HepG2 (cell line): ENCODE results near the gene TEX30. TPM values are rescaled to one million over a fixed set of nuclear protein-coding genes. Genes with fewer than 3 reads are reported as not detected.
A peak's percentile ranks its signal among the peaks of the same experiment; 100 is the strongest.

Experiments
- ATAC-seq: fragments of 200-7000 bp; cut with Tn5 transposase; 3 replicates; pipeline ENCODE4 v1.9.1; 2020; ENCODE audit warnings: mild to moderate bottlenecking, moderate library complexity
- BruUV-seq: library from RNA; stranded (reverse); fragments of 400-500 nt; replicated peaks from 2 replicates; lab custom pipeline; 2021; lab: Mats Ljungman, UMichigan
- CTCF ChIA-PET: fragments of 300-600 bp; formaldehyde crosslinking; extraction: SDS; loops from one replicate; lab custom pipeline; 2021; ENCODE audit warnings: low total read pairs, inconsistent platforms, low intra/inter-chr PET ratio; lab: Yijun Ruan, JAX
- POLR2A ChIA-PET: fragments of 350-600 bp; sonication (Branson Sonifier 250); formaldehyde crosslinking; loops from one replicate; lab custom pipeline; 2020; ENCODE audit warnings: antibody characterized with exemption, inconsistent platforms; lab: Yijun Ruan, JAX
- DNase-seq: peaks from one replicate; pipeline ENCODE4 v3.0.0-alpha.2; 2015; ENCODE audit warnings: low spot score
- FAIRE-seq: peaks from 3 replicates; lab custom pipeline; 2011; peaks lifted over from hg19 to GRCh38; lab: Jason Lieb, UNC
- H2AFZ ChIP-seq: one replicate; pipeline ENCODE4 v1.6.1; 2011; ENCODE audit warnings: low read length, inconsistent platforms
- H3K27ac ChIP-seq: fragments of 300-600 bp; 3 replicates; pipeline ENCODE4 v1.8.0; 2011; ENCODE audit warnings: mixed run types, mild to moderate bottlenecking, mixed read lengths, low read length, inconsistent platforms; ENCODE audit not compliant: insufficient read depth; ENCODE audit errors: extremely low read length
- H3K27me3 ChIP-seq, 2 experiments: fragments of 200-600 bp in 1 of 2; 2 replicates in 1 of 2; 3 replicates in 1 of 2; pipeline versions ENCODE4 v1.6.0 to v1.8.0; 2011; ENCODE audit warnings: low read length in 2 of 2, mild to moderate bottlenecking in 2 of 2, moderate library complexity in 2 of 2, inconsistent platforms in 1 of 2; ENCODE audit not compliant: insufficient read depth in 2 of 2, control insufficient read depth in 1 of 2
- H3K36me3 ChIP-seq, 2 experiments: fragments of 200-600 bp in 1 of 2; replicated peaks in 1 of 2; 2 replicates in 1 of 2; 3 replicates in 1 of 2; pipeline versions ENCODE4 v1.5.1 to v1.8.0; 2011; ENCODE audit warnings: low read length in 2 of 2, inconsistent platforms in 1 of 2; ENCODE audit not compliant: insufficient read depth in 2 of 2, control insufficient read depth in 1 of 2
- H3K4me1 ChIP-seq: 2 replicates; pipeline ENCODE4 v1.5.1; 2012; ENCODE audit warnings: low read length, inconsistent platforms; ENCODE audit not compliant: insufficient read depth
- H3K4me2 ChIP-seq: 2 replicates; pipeline ENCODE4 v1.6.0; 2011; ENCODE audit warnings: low read depth, low read length, inconsistent platforms
- H3K4me3 ChIP-seq, 3 experiments: fragments of 200-600 bp in 1 of 3; sonication (generic), shearing (Covaris generic) in 1 of 3; replicated peaks in 1 of 3; 2 replicates each; pipeline ENCODE4 v1.5.1; 2011 to 2016; ENCODE audit warnings: low read length in 3 of 3, inconsistent platforms in 2 of 3, low read depth in 2 of 3, mild to moderate bottlenecking in 2 of 3, control low read depth in 1 of 3, mixed read lengths in 1 of 3; ENCODE audit not compliant: insufficient read depth in 1 of 3
- H3K79me2 ChIP-seq: one replicate; pipeline ENCODE4 v1.6.1; 2011; ENCODE audit warnings: low read length, inconsistent platforms; ENCODE audit not compliant: insufficient read depth
- H3K9ac ChIP-seq: 2 replicates; pipeline ENCODE4 v1.6.0; 2011; ENCODE audit warnings: mild to moderate bottlenecking, low read depth, low read length, inconsistent platforms; ENCODE audit not compliant: insufficient read depth
- H3K9me3 ChIP-seq: 2 replicates; pipeline ENCODE4 v1.5.1; 2012; ENCODE audit warnings: mild to moderate bottlenecking, low read length
- H4K20me1 ChIP-seq: 2 replicates; pipeline ENCODE4 v1.6.0; 2011; ENCODE audit warnings: inconsistent platforms, mild to moderate bottlenecking, low read length, moderate library complexity; ENCODE audit not compliant: insufficient read depth
- HNRNPK ChIP-seq: fragments of 200-400 bp; formaldehyde crosslinking; IDR thresholded peaks from 2 replicates; pipeline ENCODE4 v1.6.1; 2018; ENCODE audit warnings: low read length, low read depth, moderate library complexity, mild to moderate bottlenecking; ENCODE audit not compliant: poor library complexity, severe bottlenecking
- RBAK ChIP-seq: sonication (generic); formaldehyde crosslinking; IDR thresholded peaks from 2 replicates; pipeline ENCODE4 v1.5.1; 2020; ENCODE audit warnings: mild to moderate bottlenecking, missing genetic modification reagents
- ZNF318 ChIP-seq: sonication (generic); formaldehyde crosslinking; IDR thresholded peaks from 2 replicates; pipeline ENCODE4 v1.4.0; 2020; ENCODE audit warnings: mild to moderate bottlenecking, missing genetic modification reagents
- ZNF772 ChIP-seq: sonication (generic); formaldehyde crosslinking; IDR thresholded peaks from 2 replicates; pipeline ENCODE4 v1.5.0; 2020; ENCODE audit warnings: mild to moderate bottlenecking, missing genetic modification reagents
- WGBS: methylation state at CpG from one replicate; pipeline ENCODE4 v1.1.6; 2017; ENCODE audit warnings: low lambda C conversion rate; 5-methylcytosine and 5-hydroxymethylcytosine counted together
- in situ Hi-C: cut with HindIII; loops from 2 replicates; pipeline ENCODE4 v1.10.0; 2017; ENCODE audit warnings: low pct_unique_long_range_greater_than_20kb; ENCODE audit not compliant: extremely low pct_ligation_motif_present
- intact Hi-C: fragments of 100-400 bp; cut with micrococcal nuclease; formaldehyde crosslinking; loops from one replicate; pipeline ENCODE4 v1.10.0; 2022; ENCODE audit not compliant: unreplicated experiment
- polyA plus RNA-seq, 8 experiments: library from polyadenylated mRNA; depleted of rRNA in 3 of 8; stranded (reverse) in 7 of 8; unstranded in 1 of 8; fragments of >200 nt; fragmentation: Illumina TruSeq in 4 of 8; extraction: Trizol in 4 of 8; gene quantifications; 2 replicates each; pipeline versions ENCODE4 v1.2.1 to v1.2.3, GENCODE V29; 2011 to 2016; ENCODE audit warnings: low read depth in 4 of 8, missing spikeins in 1 of 8, mixed read lengths in 1 of 8; ENCODE audit not compliant: insufficient read depth in 1 of 8
- total RNA-seq, 5 experiments: library from RNA; depleted of rRNA; stranded (reverse); fragments of >200 nt; fragmentation: Illumina TruSeq; extraction: Trizol; gene quantifications; 2 replicates each; pipeline ENCODE4 v1.2.3, GENCODE V29; 2016; ENCODE audit warnings: low read depth in 1 of 5
- TF ChIP-seq, protein P1 (sequence below): sonication (generic); formaldehyde crosslinking; IDR thresholded peaks from 2 replicates; pipeline ENCODE4 v1.4.0; 2020; ENCODE audit warnings: missing genetic modification reagents

TEX30 gene
- total and polyA plus RNA-seq, 2 of the 13 experiments (the other 11 are each of a cell fraction or from before 2014, with no cell fraction given) = 0.60 to 1.2 TPM

GRCh38 chr13:102769679-102770078 is 3.9 kb downstream of the TEX30 start:
- Histone ChIP-seq H4K20me1 (no peaks in the 10 kb centered on the region), H3K27me3 (no peaks in the 10 kb centered on the region; a peak in 1 of 5 replicates), H3K9me3 (no peaks in the 10 kb centered on the region), H3K9ac (no peak overlapping the region), H3K4me3 (no peak overlapping the region), H3K4me1 (peaks cover 32% of the 10 kb centered on the region), H3K4me2 (peak overlapping the region; percentile 53; the same call in 1 of the 2 replicates), H3K36me3 (no peaks in the 10 kb centered on the region), H3K27ac (no peak overlapping the region), H3K79me2 (no peaks in the 10 kb centered on the region), H2AFZ (no peak overlapping the region)
- ChIA-PET CTCF (no interaction called here), POLR2A (interaction anchor here (2.3 kb wide), 1 partner anchor 31 kb away, joined by 8 read pairs; no protein-coding TSS in a partner anchor)
- no peak for TF ChIP-seq RBAK (CRISPR knock-in tag)
- TF ChIP-seq ZNF772 (CRISPR knock-in tag) = no peak
- TF ChIP-seq HNRNPK = no peak
- TF ChIP-seq ZNF318 (CRISPR knock-in tag) = no peak
- TF ChIP-seq, protein P1, sequence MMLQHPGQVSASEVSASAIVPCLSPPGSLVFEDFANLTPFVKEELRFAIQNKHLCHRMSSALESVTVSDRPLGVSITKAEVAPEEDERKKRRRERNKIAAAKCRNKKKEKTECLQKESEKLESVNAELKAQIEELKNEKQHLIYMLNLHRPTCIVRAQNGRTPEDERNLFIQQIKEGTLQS (CRISPR knock-in tag) = no peak
- DNase-seq = no peak
- in situ Hi-C loops (no loop called here), intact Hi-C loops (loop anchor here (5.0 kb wide), 1 partner anchor 42 kb away; no protein-coding TSS in a partner anchor)
- ATAC-seq = no peak
- FAIRE-seq = no peak
- 75% methylated on average over 4 of the region's 4 CpGs for WGBS
- no TSS peak for BruUV-seq
